Loucy (cell line): ENCODE measurements around the gene ZNF486.
A peak's percentile ranks its signal among the peaks of the same experiment; 100 is the strongest.
"Not testable (repeated sequence)": the region's sequence is repeated elsewhere in the genome, so short reads cannot be mapped to it uniquely, and the experiment has no call there.

ENCODE experiments used
- H2AFZ ChIP-seq: fragments of 200-600 bp; sonication (generic); 2 replicates; pipeline ENCODE4 v1.6.0; 2016; ENCODE audit warnings: antibody characterized with exemption, mild to moderate bottlenecking, low read length, moderate library complexity
- H3F3A ChIP-seq: fragments of 200-600 bp; 2 replicates; pipeline ENCODE4 v1.6.0; 2016; ENCODE audit warnings: antibody characterized with exemption, low read depth, mild to moderate bottlenecking
- H3K27me3 ChIP-seq: fragments of 200-600 bp; sonication (generic); 2 replicates; pipeline ENCODE4 v1.6.1; 2014; ENCODE audit warnings: low read length, mild to moderate bottlenecking; ENCODE audit not compliant: insufficient read depth, poor library complexity, severe bottlenecking
- H3K36me3 ChIP-seq: fragments of 200-600 bp; sonication (generic); 2 replicates; pipeline ENCODE4 v1.6.1; 2016; ENCODE audit warnings: low read length; ENCODE audit not compliant: insufficient read depth
- H3K4me1 ChIP-seq: fragments of 200-600 bp; sonication (generic); 2 replicates; pipeline ENCODE4 v1.5.1; 2014; ENCODE audit warnings: low read length, mild to moderate bottlenecking; ENCODE audit not compliant: insufficient read depth, poor library complexity, severe bottlenecking
- H3K4me2 ChIP-seq: fragments of 200-600 bp; sonication (generic); 2 replicates; pipeline ENCODE4 v1.6.0; 2014; ENCODE audit warnings: antibody characterized with exemption, low read length, low read depth, mild to moderate bottlenecking; ENCODE audit not compliant: poor library complexity, severe bottlenecking
- H3K4me3 ChIP-seq: fragments of 200-600 bp; sonication (generic); 2 replicates; pipeline ENCODE4 v1.5.1; 2014; ENCODE audit warnings: low read length, mild to moderate bottlenecking, mixed read lengths; ENCODE audit not compliant: poor library complexity, severe bottlenecking
- H3K79me2 ChIP-seq: fragments of 200-600 bp; sonication (generic); 2 replicates; pipeline ENCODE4 v1.6.1; 2014; ENCODE audit warnings: low read length; ENCODE audit not compliant: insufficient read depth
- H3K9ac ChIP-seq: fragments of 200-600 bp; sonication (generic); 2 replicates; pipeline ENCODE4 v1.6.0; 2014; ENCODE audit warnings: mild to moderate bottlenecking, low read depth, low read length, moderate library complexity; ENCODE audit not compliant: poor library complexity, severe bottlenecking
- H3K9me2 ChIP-seq: fragments of 200-600 bp; sonication (generic); replicated peaks from 2 replicates; pipeline ENCODE4 v1.6.1; 2016; ENCODE audit warnings: low read depth, low read length, mixed read lengths
- H3K9me3 ChIP-seq: fragments of 200-600 bp; sonication (generic); 2 replicates; pipeline ENCODE4 v1.6.1; 2014; ENCODE audit warnings: mild to moderate bottlenecking, antibody characterized with exemption, low read length, low read depth; ENCODE audit not compliant: insufficient read depth
- H4K20me1 ChIP-seq: fragments of 200-600 bp; sonication (generic); 2 replicates; pipeline ENCODE4 v1.6.0; 2014; ENCODE audit warnings: antibody characterized with exemption, low read length, mild to moderate bottlenecking; ENCODE audit not compliant: insufficient read depth, poor library complexity, severe bottlenecking
- CTCF ChIP-seq: fragments of 200-600 bp; sonication (generic); conservative IDR thresholded peaks from 2 replicates; pipeline ENCODE4 v1.5.1; 2014; ENCODE audit warnings: mild to moderate bottlenecking, antibody characterized with exemption, low read length
- EZH2phosphoT487 ChIP-seq: fragments of 200-600 bp; IDR thresholded peaks from 2 replicates; pipeline ENCODE4 v1.6.1; 2018; ENCODE audit warnings: antibody characterized with exemption, mild to moderate bottlenecking, moderate library complexity, borderline replicate concordance

The ZNF486 gene

GRCh38 chr19:20244356-20244755 is 77.3 kb downstream of the ZNF486 start:
- no peaks in the 10 kb centered on the region for H3F3A ChIP-seq
- no peaks in the 10 kb centered on the region for H3K27me3 ChIP-seq
- no peak overlapping the region for H3K4me2 ChIP-seq
- no peaks in the 10 kb centered on the region for H3K79me2 ChIP-seq
- no peaks in the 10 kb centered on the region for H3K36me3 ChIP-seq
- no peak for TF ChIP-seq CTCF
- TF ChIP-seq EZH2phosphoT487, result no peak
- no peaks in the 10 kb centered on the region for H3K9me3 ChIP-seq
- H2AFZ ChIP-seq, result no peak overlapping the region
- no peak overlapping the region for H3K4me3 ChIP-seq
- no peaks in the 10 kb centered on the region for H3K9me2 ChIP-seq
- no peaks in the 10 kb centered on the region for H4K20me1 ChIP-seq
- no peaks in the 10 kb centered on the region for H3K4me1 ChIP-seq
- H3K9ac ChIP-seq, result no peak overlapping the region

GRCh38 chr19:20245309-20245708 is 78.3 kb downstream of the ZNF486 start:
- no peak for TF ChIP-seq EZH2phosphoT487
- TF ChIP-seq CTCF, result no peak
- no peaks in the 10 kb centered on the region for H3K27me3 ChIP-seq

GRCh38 chr19:20247016-20247683 is 80.1 kb downstream of the ZNF486 start:
- Histone ChIP-seq H3K9me3 (no peaks in the 10 kb centered on the region), H3F3A (no peaks in the 10 kb centered on the region), H3K4me1 (no peaks in the 10 kb centered on the region), H3K27me3 (no peaks in the 10 kb centered on the region), H3K9me2 (no peaks in the 10 kb centered on the region), H2AFZ (no peak overlapping the region), H3K36me3 (no peaks in the 10 kb centered on the region), H3K9ac (no peak overlapping the region), H3K4me3 (no peak overlapping the region), H3K4me2 (no peak overlapping the region), H4K20me1 (no peaks in the 10 kb centered on the region), H3K79me2 (no peaks in the 10 kb centered on the region)
- TF ChIP-seq CTCF, result peak; percentile 67
- no peak for TF ChIP-seq EZH2phosphoT487

More at GRCh38 chr19:20245309-20245708, 78.3 kb downstream of the ZNF486 start:
- Histone ChIP-seq H3K9me3 (no peaks in the 10 kb centered on the region), H3K9ac (no peak overlapping the region), H4K20me1 (no peaks in the 10 kb centered on the region), H3K4me1 (no peaks in the 10 kb centered on the region), H3K36me3 (no peaks in the 10 kb centered on the region), H3K9me2 (no peaks in the 10 kb centered on the region), H3F3A (no peaks in the 10 kb centered on the region), H3K79me2 (no peaks in the 10 kb centered on the region), H2AFZ (no peak overlapping the region), H3K4me3 (no peak overlapping the region), H3K4me2 (no peak overlapping the region)

- H2AFZ ChIP-seq, H3K4me3 ChIP-seq, H3K9ac ChIP-seq, H3K79me2 ChIP-seq, H3K9me2 ChIP-seq, H3K4me1 ChIP-seq, H3K36me3 ChIP-seq, H3F3A ChIP-seq, H3K9me3 ChIP-seq, H3K4me2 ChIP-seq, H4K20me1 ChIP-seq, H3K27me3 ChIP-seq: not testable (repeated sequence)
Observed at GRCh38 chr19:20248258-20248657, 81.2 kb downstream of the ZNF486 start.
